ENCODE measurements around the gene DCAF6.

Gene DCAF6

DNA sequence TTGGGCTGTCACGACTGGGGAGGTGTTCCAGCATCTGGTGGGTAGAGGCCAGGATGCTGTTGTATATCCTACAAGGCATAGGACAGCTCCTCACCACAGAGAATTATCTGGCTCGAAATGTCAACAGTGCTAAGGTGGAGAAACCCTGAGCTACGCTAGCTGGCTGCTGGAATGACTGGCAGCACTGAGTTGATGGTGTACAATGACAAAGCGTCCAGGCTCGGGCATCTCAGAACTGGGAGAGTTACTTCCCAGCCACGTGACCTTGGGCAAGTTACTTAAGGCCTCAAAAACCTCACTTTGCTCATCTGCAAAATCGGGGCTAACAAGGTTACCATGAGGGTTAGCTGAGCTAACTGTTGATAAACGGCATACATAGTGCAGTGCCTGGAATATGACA lies 164.9 kb downstream of the DCAF6 start:
- no peak for DNase-seq (ENCODE audit: low read depth)

DNA sequence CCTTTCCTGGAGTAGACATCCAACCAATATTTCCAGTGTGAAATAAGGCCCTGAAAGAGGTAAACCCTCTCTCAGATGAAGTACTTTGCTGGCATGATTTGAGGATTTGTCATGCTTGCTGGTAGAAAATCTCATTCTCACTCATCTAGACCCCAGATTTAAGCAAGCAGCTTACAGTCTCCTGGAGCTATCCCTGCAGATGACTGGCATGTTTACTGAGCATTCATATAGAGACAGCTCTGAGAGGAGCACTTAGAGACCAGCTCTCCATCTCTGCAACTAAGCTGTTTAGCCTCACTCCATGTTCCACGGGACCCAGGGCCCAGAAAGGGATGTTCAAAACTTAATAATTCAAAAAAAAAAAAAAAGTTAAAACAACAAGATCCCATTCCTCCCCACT lies 166.0 kb downstream of the DCAF6 start:
- no peak for DNase-seq (ENCODE audit: low read depth)

DNA sequence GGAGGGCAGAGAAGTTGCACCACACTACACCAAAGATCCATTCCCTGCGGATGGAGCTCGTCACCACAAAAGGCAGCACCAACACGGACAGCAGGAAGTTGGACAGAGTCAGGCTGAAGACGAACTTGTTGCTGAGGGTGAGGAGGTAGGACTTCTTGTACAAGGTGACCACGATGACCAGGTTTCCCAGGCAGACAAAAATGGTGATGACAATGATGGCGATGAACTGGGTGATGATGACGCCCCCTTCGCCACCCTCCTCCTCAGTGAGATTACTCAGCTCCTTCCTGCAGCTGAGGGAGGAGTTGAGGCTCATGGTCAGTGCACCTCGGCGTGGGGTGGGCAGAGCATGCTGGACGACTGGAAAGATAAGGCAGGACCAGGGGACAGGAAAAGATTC lies 168.1 kb downstream of the DCAF6 start:
- DNase-seq (ENCODE audit: low read depth): no peak

DNA sequence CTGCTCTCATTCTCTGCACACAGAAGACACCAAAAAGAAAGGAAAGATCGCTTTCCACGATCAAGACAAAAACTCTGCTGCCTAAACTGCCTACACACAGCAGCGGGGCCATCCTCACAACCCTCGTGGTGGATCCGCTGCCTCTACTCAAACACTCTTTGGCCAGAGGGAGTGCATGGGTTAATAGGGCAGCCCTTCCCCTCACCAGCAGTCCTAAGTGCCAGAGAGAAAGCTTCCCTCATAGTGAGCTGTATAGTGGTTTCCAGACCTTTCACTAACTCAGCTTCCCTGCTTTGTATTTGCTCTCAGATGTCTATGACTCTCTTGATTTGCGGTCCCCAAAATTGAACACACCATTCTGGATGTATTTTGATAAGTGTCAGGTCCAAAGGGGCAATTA lies 169.4 kb downstream of the DCAF6 start:
- DNase-seq (ENCODE audit: low read depth): no peak

DNA sequence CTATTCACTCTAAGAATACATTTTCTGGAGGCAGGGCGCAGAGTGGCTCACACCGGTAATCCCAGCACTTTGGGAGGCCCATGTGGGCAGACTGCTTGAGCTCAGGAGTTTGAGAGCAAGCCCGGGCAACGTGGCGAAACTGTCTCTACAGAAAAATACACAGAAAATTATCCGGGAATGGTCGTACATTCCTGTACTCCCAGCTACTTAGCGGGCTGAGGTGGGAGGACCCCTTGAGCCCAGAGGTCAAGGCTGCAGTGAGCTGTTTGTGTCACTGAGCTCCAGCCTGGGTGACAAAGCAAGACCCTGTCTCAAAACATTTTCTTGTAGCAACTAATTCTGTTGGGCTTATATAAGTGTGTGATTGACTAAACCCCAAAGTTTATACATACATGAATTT lies 169.8 kb downstream of the DCAF6 start:
- DNase-seq (ENCODE audit: low read depth): no peak

DNA sequence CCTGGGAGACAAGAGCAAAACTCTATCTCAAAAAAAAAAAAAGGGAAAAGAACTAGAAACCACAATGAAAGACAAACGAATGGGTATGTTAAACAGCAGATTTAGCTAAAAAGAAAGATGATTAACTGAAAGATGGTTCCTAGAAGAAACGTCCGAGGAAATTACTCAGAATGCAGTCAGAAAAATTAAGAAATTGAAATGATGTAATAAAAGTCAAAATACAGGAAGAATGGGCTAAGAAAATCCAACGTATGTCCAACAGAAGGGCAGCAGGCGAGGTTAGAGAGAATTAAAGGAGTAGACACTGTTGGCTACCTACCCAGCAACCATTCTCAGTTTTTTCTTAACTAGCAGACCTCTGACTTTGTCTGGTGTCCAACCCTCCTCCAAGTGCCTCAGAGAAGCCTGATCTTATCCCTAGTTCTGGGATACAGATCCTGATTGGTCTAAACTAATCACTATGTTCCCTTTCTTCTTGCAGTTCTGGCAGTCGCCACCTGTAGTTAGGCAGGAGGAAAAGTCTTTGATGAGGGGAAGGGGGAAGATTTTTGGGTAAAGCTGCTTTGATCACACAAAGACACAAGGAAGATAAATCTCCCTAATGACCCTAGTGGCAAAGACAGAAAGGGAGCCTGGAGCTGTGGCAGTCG lies 174.5 kb downstream of the DCAF6 start:
- no peak for DNase-seq (ENCODE audit: low read depth)

DNA sequence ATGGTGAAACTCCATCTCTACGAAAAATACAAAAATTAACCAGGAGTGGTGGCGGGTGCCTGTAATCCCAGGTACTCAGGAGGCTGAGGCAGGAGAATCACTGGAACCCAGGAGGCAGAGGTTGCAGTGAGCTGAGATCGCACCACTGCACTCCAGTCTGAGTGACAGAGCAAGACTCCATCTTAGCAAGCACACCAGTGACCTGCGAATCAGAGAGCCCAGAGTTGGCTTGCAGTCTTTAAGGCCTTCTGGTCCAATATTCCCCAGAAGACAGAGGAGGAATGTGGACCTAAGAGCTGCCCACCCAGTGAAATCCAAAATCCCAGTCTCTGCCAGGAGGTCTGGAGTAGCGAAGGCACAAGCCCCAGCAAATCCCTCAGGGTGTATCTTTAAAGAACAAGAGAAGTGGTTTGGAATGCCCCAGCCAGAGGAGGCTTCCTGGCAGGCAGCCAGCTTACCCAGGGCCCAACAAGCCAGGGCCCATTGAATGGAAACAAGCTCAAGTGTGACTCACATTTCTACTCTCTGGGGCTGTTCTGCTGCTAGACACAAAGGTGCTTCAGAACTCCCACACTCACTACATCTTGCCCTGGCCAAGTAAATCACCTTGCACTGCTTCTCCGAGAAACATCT lies 176.3 kb downstream of the DCAF6 start:
- DNase-seq (ENCODE audit: low read depth): peak; percentile 82

DNA sequence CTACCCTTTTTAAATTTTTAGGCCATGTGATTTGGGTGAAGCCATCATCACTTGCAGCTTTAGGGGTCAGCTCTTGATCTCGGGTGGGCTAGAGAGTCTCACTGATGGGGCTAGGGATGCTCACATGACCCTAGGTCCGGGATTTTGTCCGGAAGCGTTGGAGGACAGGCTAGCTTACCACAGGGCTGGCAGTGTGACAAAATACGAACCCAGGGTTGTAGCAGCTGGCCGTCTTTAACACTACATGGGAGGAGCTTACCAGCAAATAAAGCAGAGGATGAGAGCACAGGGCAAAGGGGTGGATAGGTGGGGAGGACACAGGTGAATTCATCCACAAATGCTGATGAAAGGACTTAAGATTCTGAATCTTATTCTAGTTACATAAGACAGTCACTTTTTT lies 178.4 kb downstream of the DCAF6 start:
- DNase-seq (ENCODE audit: low read depth): peak; percentile 26

DNA sequence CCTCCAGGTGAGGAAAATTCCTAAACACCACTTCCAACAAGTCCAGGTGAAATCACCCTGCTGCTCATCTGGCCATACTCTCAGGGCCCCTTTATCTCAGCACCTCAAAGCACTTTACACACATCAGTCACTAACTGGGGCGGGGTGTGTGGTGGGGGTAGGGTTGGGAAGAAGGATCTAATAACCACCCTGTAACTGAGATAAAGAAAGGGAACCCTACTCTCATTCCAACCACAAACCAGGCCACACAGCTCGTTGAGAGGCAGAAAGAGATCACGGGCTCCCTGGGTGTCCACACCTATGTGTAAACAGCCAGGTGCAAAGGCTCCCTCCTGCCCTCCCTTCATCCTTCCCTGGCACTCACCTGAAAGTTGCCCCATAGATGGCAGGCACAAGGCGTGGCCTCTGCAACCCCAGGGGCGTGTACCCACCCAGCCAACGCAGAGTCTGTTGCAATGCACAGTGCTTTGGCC lies 179.9 kb downstream of the DCAF6 start:
- DNase-seq (ENCODE audit: low read depth): no peak

DNA sequence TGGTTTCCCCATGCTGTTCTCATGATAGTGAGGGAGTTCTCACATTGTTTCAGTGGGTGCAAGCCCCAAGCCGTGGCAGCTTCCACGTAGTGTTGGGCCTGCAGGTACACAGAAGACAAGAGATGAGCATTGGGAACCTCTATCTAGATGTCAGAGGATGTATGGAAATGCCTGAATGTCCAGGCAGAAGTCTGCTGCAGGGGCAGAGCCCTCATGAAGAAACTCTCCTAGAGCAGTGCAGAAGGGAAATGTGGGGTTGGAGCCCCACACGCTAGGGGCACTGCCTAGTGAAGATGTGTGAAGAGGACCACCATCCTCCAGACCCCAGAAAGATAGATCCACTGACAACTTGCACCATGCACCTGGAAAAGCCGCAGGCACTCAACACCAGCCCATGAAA lies 183.3 kb downstream of the DCAF6 start:
- no peak for DNase-seq (ENCODE audit: low read depth)

DNA sequence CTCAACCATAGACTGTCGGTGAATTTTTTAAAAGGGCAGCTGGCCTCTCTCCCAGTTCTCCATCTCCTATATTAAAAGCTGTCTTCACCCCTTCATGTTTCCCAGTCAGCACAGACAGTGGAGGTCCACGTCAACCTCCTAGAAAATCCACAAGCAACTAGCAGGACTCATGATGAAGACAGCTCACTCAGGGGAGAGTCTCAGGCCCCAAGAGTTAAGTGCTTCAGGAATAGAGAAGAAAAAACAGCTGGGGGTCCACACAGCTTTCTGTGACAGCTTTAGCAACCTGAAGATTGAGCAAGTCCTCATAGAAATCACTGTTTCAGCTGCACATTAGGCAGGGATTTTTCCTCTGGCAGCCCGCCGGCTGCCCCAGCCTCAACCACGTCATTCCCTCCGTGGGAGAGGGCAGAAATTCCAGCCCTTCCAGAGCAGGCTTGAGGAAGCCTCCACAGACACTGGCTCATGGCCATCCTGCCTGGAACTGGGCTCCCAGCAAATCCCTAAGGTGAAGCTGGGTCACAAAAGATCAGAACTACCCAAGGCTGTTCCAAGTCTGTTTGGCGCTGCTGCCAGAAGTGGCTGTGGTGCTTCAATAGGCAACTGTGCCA lies 185.0 kb downstream of the DCAF6 start:
- peak; percentile 69 for DNase-seq (ENCODE audit: low read depth)

DNA sequence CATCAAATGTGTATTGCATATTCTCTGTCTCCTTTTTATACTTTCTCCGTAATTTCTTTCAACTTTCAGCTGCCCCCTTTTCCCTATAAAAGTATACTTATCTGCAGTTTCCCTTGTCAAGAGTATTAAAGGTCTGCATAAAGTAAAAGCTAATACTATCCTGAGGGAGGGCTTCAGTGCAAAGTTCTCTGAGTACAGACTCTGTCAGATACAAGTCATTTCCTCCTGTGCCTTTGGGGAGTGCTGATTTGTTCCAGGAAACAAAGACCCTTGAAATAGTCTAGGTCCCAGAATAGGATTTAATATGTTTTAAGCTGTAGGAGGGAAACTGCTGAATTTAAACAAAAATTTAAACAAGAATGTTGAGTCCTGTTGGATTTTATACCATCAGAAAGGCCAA lies 188.6 kb downstream of the DCAF6 start:
- no peak for DNase-seq (ENCODE audit: low read depth)

Measured in EH (cell line).